ENCODE measurements around the gene IFIT3.

DNA sequence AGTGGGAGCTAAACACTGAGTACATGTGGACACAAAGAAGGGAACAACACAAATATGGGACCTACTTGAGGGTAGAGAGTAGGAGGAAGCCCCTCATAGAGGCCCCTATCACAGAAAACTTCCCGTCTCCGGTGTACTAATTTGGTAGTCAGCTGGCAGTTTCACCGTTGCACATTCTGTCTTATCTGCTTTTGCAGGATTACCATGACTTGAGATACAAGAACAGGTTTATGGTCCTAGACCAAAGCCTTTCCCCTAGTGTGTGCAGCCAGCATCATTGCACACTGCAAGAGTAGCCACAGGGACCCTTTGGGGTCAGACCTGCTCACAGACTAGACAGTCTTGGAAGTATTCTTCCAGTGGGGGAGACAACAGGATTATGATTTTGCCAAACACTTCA, 44.2 kb downstream of the IFIT3 start:
- no peak for TF ChIP-seq YY1 (IDR thresholded peaks at IDR 0.05; ENCODE audit: insufficient read depth, insufficient read length)
- TF ChIP-seq ZNF274 (IDR thresholded peaks at IDR 0.05; ENCODE audit: low read depth, low read length), result no peak
- TF ChIP-seq SUZ12 (IDR thresholded peaks at IDR 0.05; ENCODE audit: extremely low read depth, insufficient read depth, insufficient read length), result no peak

Measured in NT2/D1 (cell line).